Measurements from ENCODE around the gene FHOD3.
A peak's percentile ranks its signal among the peaks of the same experiment; 100 is the strongest.

FHOD3 gene

GRCh38 chr18:36505665-36506064 lies 208.2 kb downstream of the FHOD3 start:
- no peak overlapping the region for H3K4me3 ChIP-seq (ENCODE audit: low read depth, low read length)
- no peak for TF ChIP-seq CTCF (IDR thresholded peaks at IDR 0.05; ENCODE audit: insufficient read depth, low read depth, low read length, missing control alignments)
- no peak for DNase-seq (ENCODE audit: low read depth)

DNA sequence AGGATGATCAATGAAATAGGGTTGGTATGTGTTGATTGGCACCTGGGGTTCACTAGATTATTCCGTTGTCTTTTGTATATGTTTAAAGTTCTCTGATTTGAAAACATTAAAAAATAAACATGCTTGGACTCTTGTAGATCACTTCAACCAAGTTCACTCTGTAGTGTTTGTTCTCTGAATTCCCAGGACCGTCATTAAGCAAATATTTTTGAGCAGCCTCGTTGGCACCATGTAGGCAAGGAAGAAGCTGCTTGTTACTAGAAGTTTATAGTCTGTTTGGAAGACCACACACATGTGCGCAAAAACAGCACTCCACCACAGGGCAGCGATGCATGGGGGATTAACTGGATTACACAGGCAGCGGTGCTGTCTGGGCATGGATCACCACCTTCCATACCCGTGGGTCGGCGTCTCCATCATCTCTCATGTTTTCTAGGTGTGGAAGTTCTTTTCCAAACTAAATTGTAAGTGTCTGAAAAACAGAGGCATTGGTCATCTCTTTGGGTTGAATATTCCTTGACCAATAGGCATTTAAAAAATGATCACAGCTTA lies 212.2 kb downstream of the FHOD3 start:
- TF ChIP-seq CTCF (IDR thresholded peaks at IDR 0.05; ENCODE audit: insufficient read depth, low read depth, low read length, missing control alignments), result no peak
- no peak overlapping the region for H3K4me3 ChIP-seq (ENCODE audit: low read depth, low read length)
- no peak for DNase-seq (ENCODE audit: low read depth)

DNA sequence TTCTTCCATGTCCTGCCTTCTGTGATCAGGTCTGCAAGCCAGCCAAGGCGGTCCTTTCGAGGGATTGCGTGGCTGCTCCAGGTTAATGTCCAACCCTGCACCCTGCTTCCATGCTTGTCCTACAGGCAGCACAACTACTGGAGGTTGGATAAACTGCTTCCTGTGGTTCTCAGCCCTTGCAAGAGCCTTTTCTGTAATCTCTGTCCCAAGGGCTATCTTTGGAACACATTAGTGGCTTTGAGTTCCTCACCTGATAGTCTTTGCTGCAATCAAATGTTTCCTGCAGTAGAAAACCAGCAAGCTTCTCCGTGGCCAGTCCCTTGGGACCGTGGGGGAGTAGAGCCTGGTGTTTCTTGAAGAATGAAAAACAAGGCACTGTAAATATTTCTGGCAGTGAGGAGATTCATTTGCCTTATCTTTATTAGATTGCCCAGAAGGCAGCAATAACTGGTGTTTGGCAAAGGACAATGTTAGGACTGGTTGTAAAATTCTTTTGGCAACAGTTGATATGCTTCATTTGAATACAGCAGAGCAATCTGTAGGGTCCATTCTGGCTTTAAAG lies 214.4 kb downstream of the FHOD3 start:
- DNase-seq (ENCODE audit: low read depth), result peak; percentile 32
- TF ChIP-seq CTCF (IDR thresholded peaks at IDR 0.05; ENCODE audit: insufficient read depth, low read depth, low read length, missing control alignments), result no peak
- no peak overlapping the region for H3K4me3 ChIP-seq (ENCODE audit: low read depth, low read length)

DNA sequence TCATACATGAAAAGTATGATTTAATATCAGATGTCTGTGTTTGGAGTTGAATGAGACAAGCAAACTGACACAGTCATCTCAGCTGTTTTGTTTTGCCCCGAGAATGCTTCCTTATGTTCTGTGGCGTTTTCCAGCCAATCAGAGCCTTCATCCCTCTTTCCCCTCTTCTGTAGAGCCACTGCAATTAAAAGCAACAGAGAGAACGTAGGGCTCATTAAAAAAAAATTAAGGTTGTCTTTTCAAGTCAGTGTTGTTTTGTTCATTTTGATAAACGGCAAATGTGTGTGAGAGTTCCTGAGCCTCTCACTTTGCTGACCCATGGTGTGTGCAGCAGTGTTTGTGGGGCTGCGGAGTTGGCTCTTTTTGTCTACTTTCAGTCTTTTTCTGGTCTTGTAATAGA lies 216.0 kb downstream of the FHOD3 start:
- no peak for TF ChIP-seq CTCF (IDR thresholded peaks at IDR 0.05; ENCODE audit: insufficient read depth, low read depth, low read length, missing control alignments)
- no peak overlapping the region for H3K4me3 ChIP-seq (ENCODE audit: low read depth, low read length)
- DNase-seq (ENCODE audit: low read depth), result no peak

DNA sequence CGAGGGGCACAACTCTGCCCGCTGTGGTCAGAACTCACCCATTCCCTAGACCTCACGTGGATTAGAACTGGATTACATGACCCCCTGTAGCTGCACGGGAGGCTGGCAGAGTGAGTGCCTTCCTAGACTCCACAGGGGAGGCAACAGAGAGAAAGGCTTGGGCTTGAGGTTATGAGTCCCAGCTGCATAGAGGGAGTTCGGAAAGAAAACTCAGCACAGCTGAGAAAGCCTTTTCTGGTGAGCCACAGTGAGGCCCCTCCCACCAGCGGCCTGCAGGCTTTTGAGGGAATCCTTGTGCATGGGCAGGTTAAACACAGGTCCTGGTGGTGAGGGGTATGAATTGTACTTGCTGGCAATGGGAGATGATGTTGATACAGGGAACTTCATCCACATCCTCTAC lies 217.3 kb downstream of the FHOD3 start:
- no peak for DNase-seq (ENCODE audit: low read depth)
- H3K4me3 ChIP-seq (ENCODE audit: low read depth, low read length), result no peak overlapping the region
- no peak for TF ChIP-seq CTCF (IDR thresholded peaks at IDR 0.05; ENCODE audit: insufficient read depth, low read depth, low read length, missing control alignments)

DNA sequence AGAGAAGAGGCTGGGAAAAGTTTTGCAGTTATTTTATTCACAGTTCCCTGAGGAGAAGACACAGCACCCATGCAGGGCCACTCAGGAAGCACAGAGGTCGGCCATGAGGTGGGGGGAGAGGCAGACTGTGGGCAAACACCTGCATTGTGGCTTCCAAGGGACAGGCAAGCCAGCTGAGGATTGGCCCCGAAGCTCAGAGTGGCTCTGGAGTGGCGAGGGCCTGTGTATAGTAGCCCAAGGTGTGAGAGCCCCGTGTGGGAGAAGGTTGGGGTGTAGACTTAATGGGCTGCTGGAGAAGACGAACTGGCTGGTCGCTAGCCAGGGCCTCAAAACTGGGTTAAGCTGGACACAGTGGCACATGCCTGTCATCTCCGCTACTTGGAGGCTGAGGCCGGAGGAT lies 218.7 kb downstream of the FHOD3 start:
- TF ChIP-seq CTCF (IDR thresholded peaks at IDR 0.05; ENCODE audit: insufficient read depth, low read depth, low read length, missing control alignments), result no peak
- DNase-seq (ENCODE audit: low read depth), result no peak
- H3K4me3 ChIP-seq (ENCODE audit: low read depth, low read length), result no peak overlapping the region

DNA sequence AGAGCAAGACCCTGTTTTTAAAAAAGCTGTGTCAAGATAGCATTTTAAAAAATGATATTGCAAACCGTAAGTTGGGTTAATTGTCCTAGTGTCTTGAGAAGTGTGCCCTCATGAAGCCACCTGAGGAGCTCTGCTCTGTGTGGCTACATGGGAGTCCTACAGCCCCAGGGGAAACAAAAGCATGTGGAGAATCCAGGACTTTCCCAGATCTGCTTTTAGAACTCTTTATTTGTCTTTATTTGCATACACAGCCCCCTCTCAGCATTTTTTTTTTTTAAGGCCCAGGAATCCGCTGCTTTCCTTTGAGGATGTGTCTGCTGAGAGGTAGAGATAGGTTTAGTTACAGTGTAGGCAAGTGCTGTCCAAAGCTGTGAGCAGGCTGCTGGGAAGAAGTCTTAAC lies 219.2 kb downstream of the FHOD3 start:
- H3K4me3 ChIP-seq (ENCODE audit: low read depth, low read length), result no peak overlapping the region
- DNase-seq (ENCODE audit: low read depth), result no peak
- TF ChIP-seq CTCF (IDR thresholded peaks at IDR 0.05; ENCODE audit: insufficient read depth, low read depth, low read length, missing control alignments), result no peak
